Adipocyte (in vitro differentiated cells): ENCODE results near the gene TXNDC16.
"Not testable (repeated sequence)": the region's sequence is repeated elsewhere in the genome, so short reads cannot be mapped to it uniquely, and the experiment has no call there.

Experiments
- DNase-seq: peaks from one replicate; pipeline ENCODE4 v3.0.0-alpha.2; 2015; ENCODE audit warnings: low read depth
- H3K27me3 ChIP-seq: replicated peaks from 2 replicates; pipeline ENCODE4 v1.7.0; 2013; ENCODE audit warnings: mild to moderate bottlenecking, low read length, moderate library complexity; ENCODE audit not compliant: control insufficient read depth, insufficient read depth
- H3K36me3 ChIP-seq: 2 replicates; pipeline ENCODE4 v1.7.0; 2013; ENCODE audit warnings: low read length, mild to moderate bottlenecking, moderate library complexity; ENCODE audit not compliant: control insufficient read depth, insufficient read depth, severe bottlenecking
- H3K4me1 ChIP-seq: 2 replicates; pipeline ENCODE4 v1.7.0; 2013; ENCODE audit warnings: mild to moderate bottlenecking, low read length, moderate library complexity; ENCODE audit not compliant: control insufficient read depth, insufficient read depth
- H3K4me3 ChIP-seq: 2 replicates; pipeline ENCODE4 v1.7.0; 2013; ENCODE audit warnings: mild to moderate bottlenecking, low read length, moderate library complexity
- H3K9ac ChIP-seq: 2 replicates; pipeline ENCODE4 v1.7.0; 2013; ENCODE audit warnings: mild to moderate bottlenecking, low read length, moderate library complexity
- H3K9me3 ChIP-seq: 2 replicates; pipeline ENCODE4 v1.7.0; 2013; ENCODE audit warnings: mild to moderate bottlenecking, low read length, moderate library complexity; ENCODE audit not compliant: control insufficient read depth

Gene TXNDC16

GRCh38 chr14:52472728-52473127, 79.6 kb downstream of the TXNDC16 start:
- no peak for DNase-seq
- H3K36me3 ChIP-seq: peaks cover 3% of the 10 kb centered on the region
- H3K27me3 ChIP-seq: no peaks in the 10 kb centered on the region
- no peak overlapping the region for H3K9ac ChIP-seq
- H3K9me3 ChIP-seq: no peaks in the 10 kb centered on the region
- no peaks in the 10 kb centered on the region for H3K4me1 ChIP-seq
- H3K4me3 ChIP-seq: no peak overlapping the region

- H3K27me3 ChIP-seq, H3K4me1 ChIP-seq, DNase-seq, H3K9me3 ChIP-seq, H3K9ac ChIP-seq, H3K36me3 ChIP-seq, H3K4me3 ChIP-seq: not testable (repeated sequence)
Measured at GRCh38 chr14:52472251-52472650, 80.1 kb downstream of the TXNDC16 start.

- H3K9me3 ChIP-seq: no peaks in the 10 kb centered on the region
- H3K4me3 ChIP-seq: no peak overlapping the region
- no peaks in the 10 kb centered on the region for H3K27me3 ChIP-seq
- peaks cover 12% of the 10 kb centered on the region for H3K4me1 ChIP-seq
- H3K36me3 ChIP-seq: no peaks in the 10 kb centered on the region
- H3K9ac ChIP-seq: no peak overlapping the region
- no peak for DNase-seq
Measured at GRCh38 chr14:52467515-52468266, 84.6 kb downstream of the TXNDC16 start.

- H3K9me3 ChIP-seq: no peaks in the 10 kb centered on the region
- no peaks in the 10 kb centered on the region for H3K27me3 ChIP-seq
- peaks cover 19% of the 10 kb centered on the region for H3K4me1 ChIP-seq
- H3K36me3 ChIP-seq: no peaks in the 10 kb centered on the region
- no peak overlapping the region for H3K4me3 ChIP-seq
- H3K9ac ChIP-seq: no peak overlapping the region
- DNase-seq: no peak
Measured at GRCh38 chr14:52464175-52464574, 88.1 kb downstream of the TXNDC16 start.

- Histone ChIP-seq H3K4me3 (no peak overlapping the region), H3K4me1 (peaks cover 23% of the 10 kb centered on the region), H3K9me3 (no peaks in the 10 kb centered on the region), H3K27me3 (no peaks in the 10 kb centered on the region), H3K36me3 (no peaks in the 10 kb centered on the region), H3K9ac (no peak overlapping the region)
- no peak for DNase-seq
Measured at GRCh38 chr14:52463375-52463774, 88.9 kb downstream of the TXNDC16 start.

- DNase-seq: no peak
- Histone ChIP-seq H3K27me3 (no peaks in the 10 kb centered on the region), H3K4me3 (no peak overlapping the region), H3K9me3 (no peaks in the 10 kb centered on the region), H3K9ac (no peak overlapping the region), H3K36me3 (no peaks in the 10 kb centered on the region), H3K4me1 (peaks cover 37% of the 10 kb centered on the region)
Measured at GRCh38 chr14:52461721-52462120, 90.6 kb downstream of the TXNDC16 start.

- H3K9ac ChIP-seq: no peak overlapping the region
- H3K4me1 ChIP-seq: peaks cover 46% of the 10 kb centered on the region
- H3K9me3 ChIP-seq: no peaks in the 10 kb centered on the region
- no peaks in the 10 kb centered on the region for H3K27me3 ChIP-seq
- no peaks in the 10 kb centered on the region for H3K36me3 ChIP-seq
- peak; percentile 64 for DNase-seq
- no peak overlapping the region for H3K4me3 ChIP-seq
Measured at GRCh38 chr14:52458721-52459085, 93.6 kb downstream of the TXNDC16 start.

- Histone ChIP-seq H3K36me3 (no peaks in the 10 kb centered on the region), H3K9ac (no peak overlapping the region), H3K4me1 (peaks cover 36% of the 10 kb centered on the region), H3K27me3 (no peaks in the 10 kb centered on the region), H3K9me3 (no peaks in the 10 kb centered on the region), H3K4me3 (no peak overlapping the region)
- DNase-seq: no peak
Measured at GRCh38 chr14:52457411-52457810, 94.9 kb downstream of the TXNDC16 start.

- Histone ChIP-seq H3K27me3 (no peaks in the 10 kb centered on the region), H3K9ac (no peak overlapping the region), H3K4me3 (peak overlapping the region; percentile 6), H3K36me3 (no peaks in the 10 kb centered on the region), H3K9me3 (no peaks in the 10 kb centered on the region), H3K4me1 (peaks cover 32% of the 10 kb centered on the region)
- peak; percentile 76 for DNase-seq
Measured at GRCh38 chr14:52455291-52456088, 96.8 kb downstream of the TXNDC16 start.

GRCh38 chr14:52447236-52447635, 105.1 kb downstream of the TXNDC16 start:
- Histone ChIP-seq H3K9me3 (peaks cover 7% of the 10 kb centered on the region), H3K9ac (no peak overlapping the region), H3K4me1 (peaks cover 8% of the 10 kb centered on the region), H3K36me3 (peaks cover 7% of the 10 kb centered on the region), H3K4me3 (no peak overlapping the region), H3K27me3 (no peaks in the 10 kb centered on the region)
- DNase-seq: no peak

- Histone ChIP-seq H3K4me1 (peaks cover 8% of the 10 kb centered on the region), H3K27me3 (no peaks in the 10 kb centered on the region), H3K4me3 (no peak overlapping the region), H3K9ac (no peak overlapping the region), H3K36me3 (peaks cover 7% of the 10 kb centered on the region), H3K9me3 (peaks cover 7% of the 10 kb centered on the region)
- no peak for DNase-seq
Measured at GRCh38 chr14:52446355-52446754, 106.0 kb downstream of the TXNDC16 start.
